KMS-11 (cell line): Measurements from ENCODE around the gene MORN2.

Experiments used
- H2AFZ ChIP-seq: fragments of 200-600 bp; sonication (generic); 2 replicates; pipeline ENCODE4 v1.6.1; 2016; ENCODE audit warnings: antibody characterized with exemption, mixed run types, low read depth
- H3K27ac ChIP-seq: fragments of 200-600 bp; sonication (generic); 2 replicates; pipeline ENCODE4 v1.6.1; 2016; ENCODE audit warnings: mild to moderate bottlenecking, mixed run types
- H3K27me3 ChIP-seq: fragments of 200-600 bp; sonication (generic); 2 replicates; pipeline ENCODE4 v1.6.1; 2017; ENCODE audit warnings: mild to moderate bottlenecking, low read depth, mixed run types, moderate library complexity; ENCODE audit not compliant: insufficient read depth
- H3K36me3 ChIP-seq: fragments of 200-600 bp; sonication (generic); 2 replicates; pipeline ENCODE4 v1.6.1; 2017; ENCODE audit warnings: mild to moderate bottlenecking, mixed run types; ENCODE audit not compliant: insufficient read depth
- H3K4me1 ChIP-seq: fragments of 200-600 bp; sonication (generic); 2 replicates; pipeline ENCODE4 v1.6.1; 2016; ENCODE audit warnings: mild to moderate bottlenecking, low read depth, mixed run types; ENCODE audit not compliant: poor library complexity, severe bottlenecking
- H3K4me2 ChIP-seq: fragments of 200-600 bp; sonication (generic); 2 replicates; pipeline ENCODE4 v1.7.0; 2016; ENCODE audit warnings: mild to moderate bottlenecking, mixed run types
- H3K4me3 ChIP-seq: fragments of 200-600 bp; sonication (generic); IDR thresholded peaks from 2 replicates; pipeline ENCODE4 v1.6.1; 2017; ENCODE audit warnings: low read depth, low read length, mixed read lengths; ENCODE audit not compliant: insufficient read depth
- H3K79me2 ChIP-seq: fragments of 200-600 bp; sonication (generic); 2 replicates; pipeline ENCODE4 v1.6.1; 2016; ENCODE audit warnings: low read depth, mixed run types; ENCODE audit not compliant: insufficient read depth
- H3K9ac ChIP-seq: fragments of 200-600 bp; sonication (generic); 2 replicates; pipeline ENCODE4 v1.6.1; 2016; ENCODE audit warnings: mild to moderate bottlenecking, mixed run types
- H4K20me1 ChIP-seq: fragments of 200-600 bp; sonication (generic); 2 replicates; pipeline ENCODE4 v1.6.1; 2016; ENCODE audit warnings: mild to moderate bottlenecking, mixed run types; ENCODE audit not compliant: insufficient read depth
- TF ChIP-seq, protein P1 (sequence below): fragments of 200-600 bp; sonication (generic); conservative IDR thresholded peaks from 2 replicates; pipeline ENCODE4 v1.6.1; 2017; ENCODE audit warnings: low read depth, mild to moderate bottlenecking, antibody characterized with exemption, low read length, moderate library complexity, mixed read lengths

MORN2 gene

GRCh38 chr2:38850045-38850444 is 25.7 kb upstream of the MORN2 start:
- Histone ChIP-seq H3K36me3 (no peaks in the 10 kb centered on the region), H3K27me3 (no peaks in the 10 kb centered on the region), H3K27ac (no peak overlapping the region), H3K4me3 (no peak overlapping the region), H3K4me1 (no peaks in the 10 kb centered on the region), H3K9ac (no peak overlapping the region), H3K79me2 (no peaks in the 10 kb centered on the region), H4K20me1 (no peaks in the 10 kb centered on the region), H2AFZ (no peak overlapping the region), H3K4me2 (no peak overlapping the region)
- TF ChIP-seq, protein P1, sequence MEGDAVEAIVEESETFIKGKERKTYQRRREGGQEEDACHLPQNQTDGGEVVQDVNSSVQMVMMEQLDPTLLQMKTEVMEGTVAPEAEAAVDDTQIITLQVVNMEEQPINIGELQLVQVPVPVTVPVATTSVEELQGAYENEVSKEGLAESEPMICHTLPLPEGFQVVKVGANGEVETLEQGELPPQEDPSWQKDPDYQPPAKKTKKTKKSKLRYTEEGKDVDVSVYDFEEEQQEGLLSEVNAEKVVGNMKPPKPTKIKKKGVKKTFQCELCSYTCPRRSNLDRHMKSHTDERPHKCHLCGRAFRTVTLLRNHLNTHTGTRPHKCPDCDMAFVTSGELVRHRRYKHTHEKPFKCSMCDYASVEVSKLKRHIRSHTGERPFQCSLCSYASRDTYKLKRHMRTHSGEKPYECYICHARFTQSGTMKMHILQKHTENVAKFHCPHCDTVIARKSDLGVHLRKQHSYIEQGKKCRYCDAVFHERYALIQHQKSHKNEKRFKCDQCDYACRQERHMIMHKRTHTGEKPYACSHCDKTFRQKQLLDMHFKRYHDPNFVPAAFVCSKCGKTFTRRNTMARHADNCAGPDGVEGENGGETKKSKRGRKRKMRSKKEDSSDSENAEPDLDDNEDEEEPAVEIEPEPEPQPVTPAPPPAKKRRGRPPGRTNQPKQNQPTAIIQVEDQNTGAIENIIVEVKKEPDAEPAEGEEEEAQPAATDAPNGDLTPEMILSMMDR = no peak

- H3K79me2 ChIP-seq = no peaks in the 10 kb centered on the region
- TF ChIP-seq, protein P1 = no peak
- no peak overlapping the region for H3K27ac ChIP-seq
- H2AFZ ChIP-seq = no peak overlapping the region
- H3K4me1 ChIP-seq = no peaks in the 10 kb centered on the region
- H3K27me3 ChIP-seq = no peaks in the 10 kb centered on the region
- H4K20me1 ChIP-seq = no peaks in the 10 kb centered on the region
- H3K36me3 ChIP-seq = no peaks in the 10 kb centered on the region
- H3K4me2 ChIP-seq = no peak overlapping the region
- H3K4me3 ChIP-seq = no peak overlapping the region
- H3K9ac ChIP-seq = no peak overlapping the region
Observed at GRCh38 chr2:38856165-38856564, 19.6 kb upstream of the MORN2 start.

- H3K27ac ChIP-seq = no peak overlapping the region
- TF ChIP-seq, protein P1 = no peak
- H3K4me3 ChIP-seq = no peak overlapping the region
- H3K4me2 ChIP-seq = no peak overlapping the region
- no peak overlapping the region for H3K9ac ChIP-seq
- no peaks in the 10 kb centered on the region for H3K27me3 ChIP-seq
- no peaks in the 10 kb centered on the region for H3K79me2 ChIP-seq
- peaks cover 8% of the 10 kb centered on the region for H3K4me1 ChIP-seq
- no peaks in the 10 kb centered on the region for H3K36me3 ChIP-seq
- H2AFZ ChIP-seq = no peak overlapping the region
- 0 out of 2 replicates have a peak, but pooled peaks cover 3% of the 10 kb centered on the region for H4K20me1 ChIP-seq
Observed at GRCh38 chr2:38862476-38862875, 13.3 kb upstream of the MORN2 start.

GRCh38 chr2:38863061-38863695 is 12.6 kb upstream of the MORN2 start:
- H3K4me2 ChIP-seq = no peak overlapping the region
- no peaks in the 10 kb centered on the region for H3K36me3 ChIP-seq
- no peak overlapping the region for H3K27ac ChIP-seq
- no peaks in the 10 kb centered on the region for H3K27me3 ChIP-seq
- H3K9ac ChIP-seq = no peak overlapping the region
- H3K4me3 ChIP-seq = no peak overlapping the region
- TF ChIP-seq, protein P1 = no peak
- peaks cover 8% of the 10 kb centered on the region for H3K4me1 ChIP-seq
- no peaks in the 10 kb centered on the region for H3K79me2 ChIP-seq
- no peak overlapping the region for H2AFZ ChIP-seq
- 0 out of 2 replicates have a peak, but pooled peaks cover 3% of the 10 kb centered on the region for H4K20me1 ChIP-seq
